ENCODE results near the gene AHR. TPM values are rescaled to one million over a fixed set of nuclear protein-coding genes. Genes with fewer than 3 reads are reported as not detected.

AHR gene
- total RNA-seq, 4 donors from 2014 or later: 93.1 to 145 (median 122) TPM

- H3K4me3 ChIP-seq: peak overlapping the region; percentile 20
- H3K27ac ChIP-seq: peak overlapping the region; percentile 69
- no peaks in the 10 kb centered on the region for H3K27me3 ChIP-seq
- WGBS: 53% methylated on average over 2 of the region's 2 CpGs
- TF ChIP-seq EP300 (IDR thresholded peaks at IDR 0.05) (no peak), POLR2A (IDR thresholded peaks at IDR 0.05) (no peak), POLR2AphosphoS5 (IDR thresholded peaks at IDR 0.05) (no peak)
- peaks cover 85% of the 10 kb centered on the region for H3K4me1 ChIP-seq
- DNase-seq (ENCODE audit: low spot score in 2 of 2): no peak
- H3K9me3 ChIP-seq: no peaks in the 10 kb centered on the region
- peaks cover 14% of the 10 kb centered on the region for H3K36me3 ChIP-seq
Measured at GRCh38 chr7:17307969-17308648, 9.7 kb downstream of the AHR start.

GRCh38 chr7:17311194-17311593, 12.7 kb downstream of the AHR start:
- WGBS: 60% methylated on average over 4 of the region's 4 CpGs
- no peaks in the 10 kb centered on the region for H3K9me3 ChIP-seq
- peaks cover 16% of the 10 kb centered on the region for H3K36me3 ChIP-seq
- TF ChIP-seq POLR2A (IDR thresholded peaks at IDR 0.05) (no peak), POLR2AphosphoS5 (IDR thresholded peaks at IDR 0.05) (no peak), EP300 (IDR thresholded peaks at IDR 0.05) (no peak), CTCF (IDR thresholded peaks at IDR 0.05) (no peak)
- H3K4me3 ChIP-seq: no peak overlapping the region
- no peak for DNase-seq (ENCODE audit: low spot score in 2 of 2)
- peaks cover 76% of the 10 kb centered on the region for H3K4me1 ChIP-seq
- no peaks in the 10 kb centered on the region for H3K27me3 ChIP-seq
- no peak overlapping the region for H3K27ac ChIP-seq

GRCh38 chr7:17311952-17312351, 13.5 kb downstream of the AHR start:
- Histone ChIP-seq H3K27me3 (no peaks in the 10 kb centered on the region), H3K4me1 (peaks cover 73% of the 10 kb centered on the region), H3K36me3 (peaks cover 16% of the 10 kb centered on the region), H3K27ac (peak overlapping the region; percentile 38), H3K9me3 (no peaks in the 10 kb centered on the region), H3K4me3 (no peak overlapping the region)
- DNase-seq (ENCODE audit: low spot score in 2 of 2): no peak
- TF ChIP-seq POLR2A (IDR thresholded peaks at IDR 0.05): no peak
- 68% methylated on average over 3 of the region's 3 CpGs for WGBS

GRCh38 chr7:17312641-17313040, 14.2 kb downstream of the AHR start:
- Histone ChIP-seq H3K36me3 (peaks cover 21% of the 10 kb centered on the region), H3K4me1 (peaks cover 71% of the 10 kb centered on the region), H3K27ac (peak overlapping the region; percentile 38), H3K4me3 (no peak overlapping the region), H3K9me3 (no peaks in the 10 kb centered on the region), H3K27me3 (no peaks in the 10 kb centered on the region)
- no peak for DNase-seq (ENCODE audit: low spot score in 2 of 2)
- WGBS: 58% methylated on average over 2 of the region's 2 CpGs
- TF ChIP-seq CTCF (IDR thresholded peaks at IDR 0.05) (no peak), EP300 (IDR thresholded peaks at IDR 0.05) (no peak), POLR2AphosphoS5 (IDR thresholded peaks at IDR 0.05) (no peak), POLR2A (IDR thresholded peaks at IDR 0.05) (no peak)

GRCh38 chr7:17313194-17313593, 14.7 kb downstream of the AHR start:
- Histone ChIP-seq H3K27ac (no peak overlapping the region), H3K27me3 (no peaks in the 10 kb centered on the region), H3K4me3 (no peak overlapping the region), H3K9me3 (no peaks in the 10 kb centered on the region), H3K4me1 (peaks cover 69% of the 10 kb centered on the region), H3K36me3 (peaks cover 22% of the 10 kb centered on the region)
- no peak for DNase-seq (ENCODE audit: low spot score in 2 of 2)
- TF ChIP-seq CTCF (IDR thresholded peaks at IDR 0.05) (no peak), EP300 (IDR thresholded peaks at IDR 0.05) (no peak), POLR2A (IDR thresholded peaks at IDR 0.05) (no peak), POLR2AphosphoS5 (IDR thresholded peaks at IDR 0.05) (no peak)
- WGBS: 70% methylated on average over 5 of the region's 5 CpGs

- Histone ChIP-seq H3K27me3 (no peaks in the 10 kb centered on the region), H3K27ac (no peak overlapping the region), H3K36me3 (peaks cover 18% of the 10 kb centered on the region), H3K9me3 (no peaks in the 10 kb centered on the region), H3K4me1 (peaks cover 70% of the 10 kb centered on the region), H3K4me3 (no peak overlapping the region)
- TF ChIP-seq CTCF (IDR thresholded peaks at IDR 0.05) (no peak), POLR2A (IDR thresholded peaks at IDR 0.05) (no peak), POLR2AphosphoS5 (IDR thresholded peaks at IDR 0.05) (no peak), EP300 (IDR thresholded peaks at IDR 0.05) (no peak)
- no peak for DNase-seq (ENCODE audit: low spot score in 2 of 2)
Measured at GRCh38 chr7:17315974-17316373, 17.5 kb downstream of the AHR start.
